DOHH2 (cell line): ENCODE results near the gene ITIH2.
"Not testable (repeated sequence)": the region's sequence is repeated elsewhere in the genome, so short reads cannot be mapped to it uniquely, and the experiment has no call there.

Experiments used
- H3F3A ChIP-seq: fragments of 200-600 bp; sonication (generic), shearing (Covaris generic); 2 replicates; pipeline ENCODE4 v1.6.0; 2016; ENCODE audit warnings: antibody characterized with exemption, mild to moderate bottlenecking; ENCODE audit not compliant: control insufficient read depth, insufficient read depth
- H3K27ac ChIP-seq: fragments of 200-600 bp; sonication (generic); 2 replicates; pipeline ENCODE4 v1.5.1; 2014; ENCODE audit warnings: low read depth, mild to moderate bottlenecking, low read length, moderate library complexity
- H3K27me3 ChIP-seq: fragments of 200-600 bp; sonication (generic); 2 replicates; pipeline ENCODE4 v1.6.1; 2014; ENCODE audit warnings: mild to moderate bottlenecking, low read length, mixed read lengths; ENCODE audit not compliant: control insufficient read depth
- H3K36me3 ChIP-seq: fragments of 200-600 bp; sonication (generic); 2 replicates; pipeline ENCODE4 v1.6.1; 2014; ENCODE audit warnings: mild to moderate bottlenecking, low read length, moderate library complexity, mixed read lengths; ENCODE audit not compliant: control insufficient read depth
- H3K4me1 ChIP-seq: fragments of 200-600 bp; sonication (generic); 2 replicates; pipeline ENCODE4 v1.6.1; 2014; ENCODE audit warnings: mild to moderate bottlenecking, low read length, mixed read lengths; ENCODE audit not compliant: control insufficient read depth
- H3K4me2 ChIP-seq: fragments of 200-600 bp; sonication (generic); 2 replicates; pipeline ENCODE4 v1.6.0; 2014; ENCODE audit warnings: mild to moderate bottlenecking, low read length, moderate library complexity
- H3K4me3 ChIP-seq: fragments of 200-600 bp; sonication (generic); 2 replicates; pipeline ENCODE4 v1.5.1; 2014; ENCODE audit warnings: mild to moderate bottlenecking, low read length, mixed read lengths
- H3K79me2 ChIP-seq: fragments of 200-600 bp; sonication (generic); 2 replicates; pipeline ENCODE4 v1.6.1; 2014; ENCODE audit warnings: mild to moderate bottlenecking, low read length, mixed read lengths; ENCODE audit not compliant: control insufficient read depth
- H3K9me2 ChIP-seq: fragments of 200-600 bp; sonication (generic); replicated peaks from 2 replicates; pipeline ENCODE4 v1.6.1; 2014; ENCODE audit warnings: mild to moderate bottlenecking, low read length, mixed read lengths; ENCODE audit not compliant: control insufficient read depth
- H3K9me3 ChIP-seq: fragments of 200-600 bp; sonication (generic); 2 replicates; pipeline ENCODE4 v1.6.1; 2014; ENCODE audit warnings: antibody characterized with exemption, low read length, mixed read lengths; ENCODE audit not compliant: control insufficient read depth, insufficient read depth
- H4K20me1 ChIP-seq: fragments of 200-600 bp; sonication (generic); 2 replicates; pipeline ENCODE4 v1.6.0; 2014; ENCODE audit warnings: low read depth, mild to moderate bottlenecking, antibody characterized with exemption, low read length, moderate library complexity; ENCODE audit not compliant: control insufficient read depth, insufficient read depth
- EZH2phosphoT487 ChIP-seq: fragments of 200-600 bp; sonication (generic); IDR thresholded peaks from 2 replicates; pipeline ENCODE4 v1.6.1; 2017; ENCODE audit warnings: borderline replicate concordance, mild to moderate bottlenecking, antibody characterized with exemption, low read length, moderate library complexity, mixed read lengths
- TF ChIP-seq, protein P1 (sequence below): fragments of 200-600 bp; sonication (generic); IDR thresholded peaks from one replicate; pipeline ENCODE4 v1.5.1; 2014; ENCODE audit warnings: antibody characterized with exemption, mild to moderate bottlenecking, low read depth, low read length; ENCODE audit not compliant: poor library complexity, severe bottlenecking

The ITIH2 gene

GRCh38 chr10:7773845-7774801 is 71.0 kb downstream of the ITIH2 start:
- TF ChIP-seq, protein P1, sequence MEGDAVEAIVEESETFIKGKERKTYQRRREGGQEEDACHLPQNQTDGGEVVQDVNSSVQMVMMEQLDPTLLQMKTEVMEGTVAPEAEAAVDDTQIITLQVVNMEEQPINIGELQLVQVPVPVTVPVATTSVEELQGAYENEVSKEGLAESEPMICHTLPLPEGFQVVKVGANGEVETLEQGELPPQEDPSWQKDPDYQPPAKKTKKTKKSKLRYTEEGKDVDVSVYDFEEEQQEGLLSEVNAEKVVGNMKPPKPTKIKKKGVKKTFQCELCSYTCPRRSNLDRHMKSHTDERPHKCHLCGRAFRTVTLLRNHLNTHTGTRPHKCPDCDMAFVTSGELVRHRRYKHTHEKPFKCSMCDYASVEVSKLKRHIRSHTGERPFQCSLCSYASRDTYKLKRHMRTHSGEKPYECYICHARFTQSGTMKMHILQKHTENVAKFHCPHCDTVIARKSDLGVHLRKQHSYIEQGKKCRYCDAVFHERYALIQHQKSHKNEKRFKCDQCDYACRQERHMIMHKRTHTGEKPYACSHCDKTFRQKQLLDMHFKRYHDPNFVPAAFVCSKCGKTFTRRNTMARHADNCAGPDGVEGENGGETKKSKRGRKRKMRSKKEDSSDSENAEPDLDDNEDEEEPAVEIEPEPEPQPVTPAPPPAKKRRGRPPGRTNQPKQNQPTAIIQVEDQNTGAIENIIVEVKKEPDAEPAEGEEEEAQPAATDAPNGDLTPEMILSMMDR: no peak
- TF ChIP-seq EZH2phosphoT487: no peak
- Histone ChIP-seq H3K27ac (no peak overlapping the region), H3K4me2 (no peak overlapping the region), H3K4me3 (no peak overlapping the region), H3K4me1 (no peaks in the 10 kb centered on the region), H3K79me2 (no peaks in the 10 kb centered on the region), H3K27me3 (no peaks in the 10 kb centered on the region), H4K20me1 (no peaks in the 10 kb centered on the region), H3K9me2 (no peaks in the 10 kb centered on the region), H3K36me3 (peaks cover 35% of the 10 kb centered on the region), H3F3A (no peaks in the 10 kb centered on the region), H3K9me3 (no peaks in the 10 kb centered on the region)

GRCh38 chr10:7776777-7777176 is 73.7 kb downstream of the ITIH2 start:
- H3K4me3 ChIP-seq: no peak overlapping the region
- H3K27me3 ChIP-seq: no peaks in the 10 kb centered on the region
- H3K4me2 ChIP-seq: no peak overlapping the region
- H3K9me3 ChIP-seq: no peaks in the 10 kb centered on the region
- H3K79me2 ChIP-seq: peaks cover 5% of the 10 kb centered on the region
- no peaks in the 10 kb centered on the region for H3F3A ChIP-seq
- H3K36me3 ChIP-seq: peaks cover 47% of the 10 kb centered on the region
- H3K4me1 ChIP-seq: no peaks in the 10 kb centered on the region
- no peaks in the 10 kb centered on the region for H4K20me1 ChIP-seq
- TF ChIP-seq, protein P1: no peak
- no peak for TF ChIP-seq EZH2phosphoT487
- no peaks in the 10 kb centered on the region for H3K9me2 ChIP-seq
- H3K27ac ChIP-seq: no peak overlapping the region

DNA sequence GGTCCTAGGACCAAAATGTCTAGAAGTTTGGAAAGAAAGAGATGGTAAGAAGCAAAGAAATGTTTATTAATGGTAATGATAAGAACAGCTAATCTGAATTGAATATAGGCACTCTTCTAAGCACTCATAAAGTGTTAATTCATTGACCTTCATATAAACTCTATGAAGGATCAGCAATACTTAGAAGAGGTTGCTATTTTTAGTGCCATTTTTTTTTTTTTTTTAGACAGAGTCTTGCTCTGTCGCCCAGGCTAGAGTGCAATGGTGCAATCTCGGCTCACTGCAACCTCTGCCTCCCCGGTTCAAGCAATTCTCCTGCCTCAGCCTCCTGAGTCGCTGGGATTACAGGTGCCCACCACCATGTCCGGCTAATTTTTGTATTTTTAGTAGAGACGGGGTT is 79.1 kb downstream of the ITIH2 start:
- H3F3A ChIP-seq, H3K4me2 ChIP-seq, H3K9me3 ChIP-seq, H3K27me3 ChIP-seq, H3K9me2 ChIP-seq, H3K4me3 ChIP-seq, H3K4me1 ChIP-seq, H3K27ac ChIP-seq, H4K20me1 ChIP-seq: not testable (repeated sequence)
- Histone ChIP-seq H3K36me3 (peaks cover 32% of the 10 kb centered on the region), H3K79me2 (peaks cover 49% of the 10 kb centered on the region)

DNA sequence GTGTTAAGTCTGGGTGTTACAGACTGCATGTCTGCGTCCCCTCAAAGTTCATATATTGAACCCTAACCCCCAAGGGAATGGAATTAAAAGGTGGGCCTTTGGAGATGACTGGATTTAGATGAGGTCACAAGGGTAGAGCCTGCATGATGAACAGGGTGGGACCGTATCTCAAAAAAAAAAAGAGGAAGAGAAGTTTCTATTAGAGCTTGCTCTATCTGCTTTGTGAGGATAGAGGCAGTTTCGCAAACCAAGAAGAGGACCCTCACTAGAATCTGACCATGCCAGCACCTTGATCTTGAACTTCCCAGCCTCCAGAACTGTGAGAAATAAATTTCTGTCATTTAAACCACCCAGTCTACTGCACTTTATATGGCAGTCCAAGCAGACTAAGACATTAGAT is 83.3 kb downstream of the ITIH2 start:
- H3K4me3 ChIP-seq: peak overlapping the region; percentile 87

More for the DNA sequence above, 83.3 kb downstream of the ITIH2 start:
- Histone ChIP-seq H3K27ac (no peak overlapping the region), H4K20me1 (peaks cover 18% of the 10 kb centered on the region; the same call in 1 of the 2 replicates), H3K9me2 (no peaks in the 10 kb centered on the region), H3K79me2 (peaks cover 86% of the 10 kb centered on the region), H3K27me3 (no peaks in the 10 kb centered on the region), H3K36me3 (peaks cover 27% of the 10 kb centered on the region), H3F3A (no peaks in the 10 kb centered on the region), H3K9me3 (no peaks in the 10 kb centered on the region), H3K4me1 (peaks cover 25% of the 10 kb centered on the region), H3K4me2 (peak overlapping the region; percentile 61)
- TF ChIP-seq, protein P1: no peak
- TF ChIP-seq EZH2phosphoT487: no peak
